Bronchial epithelial cell (primary cell): ENCODE data around the gene RENBP. TPM values are rescaled to one million over a fixed set of nuclear protein-coding genes. Genes with fewer than 3 reads are reported as not detected.

Source experiments
- DNase-seq: peaks from one replicate; pipeline ENCODE4 v3.0.0-alpha.2; 2010; ENCODE audit warnings: low read depth
- FAIRE-seq: peaks from 2 replicates; lab custom pipeline; 2011; peaks lifted over from hg19 to GRCh38; lab: Jason Lieb, UNC
- H3K27me3 ChIP-seq: 2 replicates; pipeline ENCODE4 v1.5.1; 2011; ENCODE audit warnings: low read length; ENCODE audit not compliant: control insufficient read depth, insufficient read depth
- H3K36me3 ChIP-seq: 2 replicates; pipeline ENCODE4 v1.5.1; 2011; ENCODE audit warnings: low read length; ENCODE audit not compliant: control insufficient read depth, insufficient read depth
- H3K4me3 ChIP-seq: 2 replicates; pipeline ENCODE4 v1.5.1; 2011; ENCODE audit warnings: mild to moderate bottlenecking, low read depth, low read length, control low read depth
- CTCF ChIP-seq: IDR thresholded peaks from 2 replicates; pipeline ENCODE4 v1.5.1; 2011; ENCODE audit warnings: mild to moderate bottlenecking, moderate library complexity, low read length, control low read depth, inconsistent platforms; ENCODE audit not compliant: insufficient read depth, severe bottlenecking
- total RNA-seq: library from RNA; depleted of rRNA; stranded (reverse); fragments of >200 nt; gene quantifications from 2 replicates; pipeline ENCODE4 v1.2.1, GENCODE V29; 2014

RENBP gene
- total RNA-seq, 1 donor from 2014 or later = 10.3 TPM

- TF ChIP-seq CTCF = no peak
- FAIRE-seq = no peak
- H3K4me3 ChIP-seq = no peak overlapping the region
Measured at GRCh38 chrX:153925387-153925738, 19.1 kb downstream of the RENBP start.

GRCh38 chrX:153924149-153924861, 20.1 kb downstream of the RENBP start:
- no peak for DNase-seq
- no peak overlapping the region for H3K4me3 ChIP-seq
- no peak for FAIRE-seq
- peak; percentile 20 for TF ChIP-seq CTCF
- no peaks in the 10 kb centered on the region for H3K27me3 ChIP-seq
- H3K36me3 ChIP-seq = no peaks in the 10 kb centered on the region

More at GRCh38 chrX:153925387-153925738, 19.1 kb downstream of the RENBP start:
- H3K27me3 ChIP-seq = no peaks in the 10 kb centered on the region
- DNase-seq = no peak
- H3K36me3 ChIP-seq = peaks cover 1% of the 10 kb centered on the region

GRCh38 chrX:153922932-153923857, 21.2 kb downstream of the RENBP start:
- H3K27me3 ChIP-seq = no peaks in the 10 kb centered on the region
- peak; percentile 70 for TF ChIP-seq CTCF
- no peak overlapping the region for H3K4me3 ChIP-seq
- DNase-seq (no peak), FAIRE-seq (no peak)
- no peaks in the 10 kb centered on the region for H3K36me3 ChIP-seq

GRCh38 chrX:153921511-153922446, 22.7 kb downstream of the RENBP start:
- FAIRE-seq (no peak), DNase-seq (no peak)
- Histone ChIP-seq H3K27me3 (no peaks in the 10 kb centered on the region), H3K36me3 (no peaks in the 10 kb centered on the region), H3K4me3 (no peak overlapping the region)
- no peak for TF ChIP-seq CTCF

GRCh38 chrX:153921070-153921469, 23.4 kb downstream of the RENBP start:
- DNase-seq = no peak
- Histone ChIP-seq H3K4me3 (no peak overlapping the region), H3K27me3 (no peaks in the 10 kb centered on the region), H3K36me3 (no peaks in the 10 kb centered on the region)
- no peak for FAIRE-seq
- TF ChIP-seq CTCF = no peak
